ENCODE measurements around the gene B3GNT3.

The B3GNT3 gene, protein sequence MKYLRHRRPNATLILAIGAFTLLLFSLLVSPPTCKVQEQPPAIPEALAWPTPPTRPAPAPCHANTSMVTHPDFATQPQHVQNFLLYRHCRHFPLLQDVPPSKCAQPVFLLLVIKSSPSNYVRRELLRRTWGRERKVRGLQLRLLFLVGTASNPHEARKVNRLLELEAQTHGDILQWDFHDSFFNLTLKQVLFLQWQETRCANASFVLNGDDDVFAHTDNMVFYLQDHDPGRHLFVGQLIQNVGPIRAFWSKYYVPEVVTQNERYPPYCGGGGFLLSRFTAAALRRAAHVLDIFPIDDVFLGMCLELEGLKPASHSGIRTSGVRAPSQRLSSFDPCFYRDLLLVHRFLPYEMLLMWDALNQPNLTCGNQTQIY

DNA sequence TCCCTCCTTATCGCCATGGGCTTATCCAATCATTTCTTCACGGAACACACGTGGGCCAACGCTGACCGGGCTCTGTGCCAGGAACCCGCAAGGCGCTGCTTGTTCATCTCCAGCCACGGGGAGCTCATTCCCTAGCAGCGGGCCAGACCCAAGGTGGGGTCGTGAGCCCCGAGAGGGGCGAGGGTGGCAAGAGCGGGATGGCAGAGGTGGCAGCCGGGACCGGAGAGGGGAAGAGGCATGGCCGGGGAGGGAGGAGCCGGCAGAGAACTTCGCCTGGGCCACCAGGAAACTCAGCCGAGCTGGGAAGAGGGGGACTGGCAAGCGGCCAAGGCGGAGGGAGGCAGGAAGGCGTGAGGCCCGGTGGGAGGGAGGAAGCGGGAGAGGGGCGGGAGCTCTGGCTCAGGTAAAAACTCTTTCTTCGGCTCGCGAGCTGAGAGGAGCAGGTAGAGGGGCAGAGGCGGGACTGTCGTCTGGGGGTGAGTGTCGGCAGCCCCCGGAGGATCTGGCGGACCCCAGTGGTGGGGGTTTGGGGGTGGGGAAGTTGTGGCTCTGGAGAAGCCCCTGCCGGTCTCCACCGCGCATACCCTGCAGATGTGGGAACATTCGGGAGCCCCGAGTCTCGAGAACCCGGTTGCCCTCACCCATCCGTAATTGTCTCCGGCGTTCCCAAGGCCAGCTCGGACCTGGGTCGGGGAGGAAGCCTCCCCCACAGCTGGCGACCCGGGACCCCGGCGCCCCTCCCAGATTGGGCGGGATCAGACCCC is at the start of gene B3GNT3:
TSS of gene B3GNT3 (plus strand) at position 408 of the 764 bp plus-strand sequence. CDS start 12,670 bp downstream, outside the sequence.
- peak; percentile 34 to 38 for DNase-seq

DNA sequence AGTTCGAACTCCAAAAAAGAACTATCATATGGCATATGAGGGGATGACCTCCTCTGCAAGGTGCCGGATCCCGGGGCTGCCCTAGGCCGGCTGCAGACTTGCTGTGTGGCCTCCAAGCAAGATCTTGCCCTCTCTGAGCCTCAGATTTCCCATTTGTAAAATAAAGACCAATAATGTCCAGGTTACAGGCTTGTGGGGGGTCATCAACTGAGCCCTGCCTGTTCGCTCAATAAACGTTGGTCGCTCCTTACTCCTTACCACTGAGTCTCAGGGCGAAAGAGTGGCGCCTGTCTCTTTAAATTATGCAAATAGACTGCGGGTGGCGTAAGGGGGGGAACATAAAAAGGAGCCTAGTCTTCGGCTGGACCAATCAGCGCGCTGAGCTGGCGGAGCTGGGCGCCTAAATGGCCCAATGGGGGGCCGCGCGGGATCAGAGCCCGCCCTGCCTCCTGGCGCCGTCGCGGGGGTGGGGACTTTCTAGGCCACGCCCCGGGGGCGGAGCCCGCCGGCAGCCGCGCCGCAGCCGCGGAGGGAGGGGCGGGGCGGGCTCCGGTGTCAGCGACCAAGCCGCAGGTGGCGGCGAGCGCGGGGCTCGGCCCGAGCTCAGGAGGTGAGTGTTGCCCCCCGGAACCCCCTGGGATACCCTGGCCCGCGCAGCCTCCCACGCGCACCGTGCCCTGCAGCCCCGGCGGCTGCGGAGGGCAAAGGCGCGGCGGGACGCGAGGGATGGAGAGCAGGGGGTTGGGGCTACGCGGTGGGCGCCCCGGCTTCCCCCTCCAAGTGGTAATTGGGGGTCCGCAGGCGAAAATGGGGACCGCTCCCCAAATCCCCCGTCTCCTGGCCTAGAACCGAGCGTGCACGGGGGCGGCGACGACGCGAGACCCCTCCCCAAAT is 47.5 kb upstream of the B3GNT3 start:
- DNase-seq = peak; percentile 93

DNA sequence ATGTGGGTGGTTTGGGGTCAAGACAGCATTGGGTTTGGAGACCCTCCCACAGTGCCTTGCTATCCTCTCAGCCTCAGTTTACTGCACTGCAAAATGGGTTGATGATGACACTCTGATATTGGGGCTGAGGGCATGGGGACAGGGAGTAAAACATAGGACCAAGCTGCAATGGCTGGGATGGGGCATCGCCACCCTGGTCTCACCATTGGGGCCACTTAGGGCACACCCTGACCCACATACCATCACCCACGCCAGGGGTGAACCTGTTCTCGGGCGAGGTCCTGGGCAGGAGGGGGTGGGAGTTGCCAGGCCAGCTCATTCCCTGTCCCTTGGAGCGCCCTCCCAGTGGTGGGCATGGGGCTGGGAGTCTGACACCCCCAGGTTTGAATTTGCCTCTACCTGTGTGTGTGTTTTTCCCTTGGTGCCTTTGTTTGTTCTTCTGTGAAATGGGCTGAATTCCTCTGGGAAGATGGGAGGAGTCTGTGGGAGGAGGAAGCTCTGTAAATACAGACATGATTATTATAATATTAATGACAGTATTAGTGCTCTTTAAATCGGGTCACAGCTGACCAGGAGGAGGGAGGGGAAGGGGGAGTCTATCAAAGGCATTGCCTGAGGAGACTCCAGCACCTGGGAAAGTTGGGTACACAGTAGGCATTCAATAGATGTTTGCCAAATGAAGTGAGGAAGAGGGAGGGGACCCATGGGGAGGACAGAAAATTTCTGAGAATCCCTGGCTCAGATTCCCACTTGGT is 45.9 kb upstream of the B3GNT3 start:
- DNase-seq = no peak

DNA sequence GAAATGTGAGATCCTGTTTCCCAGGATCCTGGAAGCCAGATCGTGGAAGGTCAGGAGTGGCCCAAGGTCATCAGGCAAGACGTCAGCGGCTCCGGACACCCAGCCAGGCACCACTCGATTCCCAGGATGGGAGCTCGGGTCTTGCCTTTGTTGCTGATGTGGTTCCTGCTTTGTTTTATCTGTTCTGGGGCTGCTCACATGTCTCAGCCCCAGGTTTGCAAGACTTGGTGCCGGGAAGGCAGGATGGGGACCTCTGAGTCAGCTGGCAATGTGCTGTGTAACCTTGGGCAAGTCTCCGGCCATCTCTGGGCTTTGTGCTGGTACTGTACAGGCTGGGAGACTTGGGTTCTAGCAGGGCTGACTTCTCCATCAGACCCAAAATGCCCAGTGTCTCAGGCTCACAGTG is 45.0 kb upstream of the B3GNT3 start:
- peak in 1 of 2 donors; percentile 51 for DNase-seq

DNA sequence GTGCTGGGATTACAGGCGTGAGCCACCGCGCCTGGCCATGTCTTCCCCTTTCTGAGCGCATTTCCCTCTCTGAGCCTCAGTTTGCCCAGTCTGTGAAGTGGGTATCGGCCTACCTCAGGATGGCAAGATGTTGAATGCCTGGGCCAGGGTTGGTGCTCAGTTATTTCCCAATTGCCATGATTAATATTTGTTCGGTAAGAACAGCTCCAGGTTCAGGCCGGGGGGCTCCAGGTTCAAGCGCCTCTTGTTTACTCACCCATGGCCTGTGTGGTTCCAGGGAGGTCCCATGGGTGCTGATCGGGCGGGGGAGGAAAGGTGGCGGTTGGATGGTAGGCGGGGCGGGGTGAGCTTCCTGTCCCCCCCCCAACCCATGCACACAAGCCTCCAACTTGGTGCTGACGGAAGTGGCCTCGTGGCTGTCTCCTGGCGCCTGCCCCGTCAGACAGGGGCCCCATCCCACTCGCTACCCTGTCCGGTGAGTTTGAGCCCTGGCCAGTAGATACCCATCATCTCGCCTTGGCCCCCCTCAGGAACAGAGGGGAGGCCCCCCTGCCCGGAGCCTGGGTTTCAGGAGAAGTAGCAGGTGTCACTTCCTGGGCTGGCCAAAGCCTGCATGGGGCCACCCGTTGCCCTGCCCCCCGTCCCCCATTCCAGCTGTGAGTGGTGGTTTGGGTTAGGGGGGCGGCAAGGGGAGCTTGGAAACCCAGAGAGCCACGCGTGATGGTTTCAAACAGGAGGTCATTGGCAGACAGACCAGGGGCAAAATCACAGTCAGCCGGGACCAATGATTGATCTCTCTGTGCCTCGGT is 43.6 kb upstream of the B3GNT3 start, which contains the start of gene FCHO1:
TSS of gene FCHO1 (plus strand) at position 375 of the 809 bp plus-strand sequence. CDS start 3,688 bp downstream, outside the sequence.
- DNase-seq = peak; percentile 83 to 85

DNA sequence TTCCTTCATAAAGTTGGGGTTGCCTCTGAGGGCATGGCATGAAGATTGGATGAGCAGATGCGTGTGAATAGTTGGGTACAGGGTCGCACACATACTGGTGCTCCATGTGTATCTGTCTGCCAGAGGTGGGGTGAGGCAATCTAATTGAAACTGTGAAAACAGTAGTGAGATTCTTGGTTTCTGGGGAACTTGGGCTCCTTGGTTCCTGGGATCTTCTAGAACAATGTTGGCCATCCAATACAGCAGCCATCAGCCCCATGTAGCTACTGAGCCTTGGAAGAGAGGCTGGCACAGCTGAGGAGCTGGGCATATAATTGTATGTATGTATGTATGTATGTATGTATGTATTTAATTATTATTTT is 43.0 kb upstream of the B3GNT3 start:
- no peak for DNase-seq

DNA sequence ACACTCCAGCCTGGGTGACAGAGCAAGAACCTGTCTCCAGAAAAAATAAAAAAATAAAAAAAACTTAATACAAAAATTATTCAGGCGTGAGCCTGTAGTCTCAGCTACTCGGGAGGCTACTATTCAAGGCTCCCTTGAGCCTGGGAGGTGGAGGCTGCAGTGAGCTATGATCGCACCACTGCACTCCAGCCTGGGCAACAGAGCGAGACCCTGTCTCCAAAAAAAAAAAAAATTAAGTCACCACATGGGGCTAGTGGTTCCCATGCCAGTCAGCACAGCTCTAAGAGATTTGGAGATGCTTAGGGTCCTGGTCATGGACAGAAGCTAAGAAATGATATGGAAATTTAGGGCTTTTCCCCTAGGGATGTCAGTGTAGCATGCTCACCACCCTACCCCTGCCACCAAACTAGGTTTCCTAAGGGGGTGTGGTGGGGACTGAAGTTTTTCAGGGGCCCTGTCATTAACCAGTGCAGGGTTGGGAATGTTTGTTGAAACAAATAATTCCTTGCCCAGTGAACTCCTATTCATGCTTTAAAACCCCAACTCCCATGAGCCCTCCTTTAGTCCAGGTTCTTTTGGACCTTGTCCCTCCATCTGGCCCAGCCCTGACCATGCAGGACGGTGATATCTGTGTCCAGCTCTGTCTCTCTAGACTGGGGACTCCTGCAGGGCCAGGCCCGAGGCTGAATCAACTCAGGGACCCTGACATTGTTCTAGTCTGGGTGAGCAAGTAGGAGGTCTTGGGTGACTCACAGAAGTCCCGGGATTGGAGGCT is 41.9 kb upstream of the B3GNT3 start:
- no peak for DNase-seq

DNA sequence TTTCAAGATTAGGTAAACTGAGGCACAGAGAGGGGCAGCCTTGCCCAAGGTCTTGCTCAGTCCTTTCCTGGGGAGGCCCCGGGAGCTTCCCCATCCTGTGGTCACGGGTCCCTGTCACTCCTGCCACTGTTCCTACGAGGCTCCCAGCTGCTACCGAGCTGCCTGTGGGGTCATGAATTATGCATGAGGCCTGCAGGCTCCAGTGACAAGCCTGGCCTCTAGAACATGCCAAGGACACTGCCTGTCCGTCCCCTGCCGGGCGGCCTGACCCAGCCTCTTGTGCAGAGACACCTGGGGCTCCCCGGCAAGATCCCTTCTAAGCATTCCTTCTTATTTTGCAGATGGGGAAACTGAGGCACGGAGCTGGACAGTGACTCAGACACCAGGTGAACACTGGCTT is 41.0 kb upstream of the B3GNT3 start:
- DNase-seq = no peak

DNA sequence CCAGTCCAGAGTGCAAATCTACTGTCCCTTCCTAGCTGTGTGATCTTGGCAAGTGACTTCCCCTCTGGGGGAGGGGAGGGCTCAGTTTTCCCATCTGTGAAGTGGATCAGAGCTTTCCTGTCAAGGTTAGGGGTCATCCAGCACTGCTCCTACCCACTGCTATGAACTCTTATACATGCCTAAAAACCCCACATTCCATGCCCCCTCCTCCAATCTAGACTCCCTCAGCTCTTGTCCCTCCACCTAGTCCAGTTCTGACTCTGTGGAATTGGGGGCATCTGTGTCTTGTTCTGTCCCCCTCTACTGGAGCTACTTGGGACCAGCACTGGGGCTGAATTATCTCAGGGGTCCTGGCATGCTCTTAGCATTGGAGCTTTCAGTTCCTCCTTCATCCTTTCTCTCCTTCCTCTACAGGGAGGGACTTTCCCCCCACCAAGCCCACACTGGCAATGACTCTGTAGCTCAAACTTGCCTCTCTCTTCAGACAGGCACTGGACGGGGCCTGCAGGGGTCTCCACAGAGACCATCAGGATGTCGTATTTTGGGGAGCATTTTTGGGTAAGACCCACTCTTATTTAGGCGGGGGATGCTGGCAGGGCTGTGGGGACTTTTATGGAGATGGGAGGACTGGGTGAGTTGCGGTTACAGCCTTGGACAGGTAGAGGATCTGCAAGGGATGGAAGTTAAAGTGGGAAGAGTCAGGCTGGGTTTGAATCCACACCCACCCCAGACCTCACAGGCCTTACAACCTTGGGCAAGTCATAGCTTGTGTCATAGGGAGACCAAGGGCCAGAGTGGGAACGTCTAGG is 40.1 kb upstream of the B3GNT3 start:
- DNase-seq = no peak

DNA sequence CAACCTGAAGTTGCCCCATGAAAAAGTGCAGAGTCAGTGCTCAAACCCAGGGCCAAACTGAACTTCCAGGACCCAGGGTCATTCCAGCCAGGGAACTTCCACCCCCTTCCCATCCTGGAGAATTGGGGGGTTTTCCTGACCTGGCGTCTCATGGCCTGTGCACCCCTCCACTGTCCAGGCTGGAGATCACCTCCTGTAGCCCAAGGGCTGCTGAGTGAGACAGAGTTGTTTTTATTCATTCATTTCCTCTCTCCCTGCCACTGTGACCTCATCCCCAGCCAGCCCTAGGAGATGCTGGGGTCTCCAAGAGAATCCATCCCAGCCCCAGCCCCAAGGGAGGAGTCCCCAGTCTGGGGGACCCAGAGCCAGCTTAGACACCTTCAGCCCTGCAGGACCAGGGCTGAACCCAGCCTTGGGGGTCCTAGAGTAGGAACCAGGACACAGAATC is 39.5 kb upstream of the B3GNT3 start:
- no peak for DNase-seq

DNA sequence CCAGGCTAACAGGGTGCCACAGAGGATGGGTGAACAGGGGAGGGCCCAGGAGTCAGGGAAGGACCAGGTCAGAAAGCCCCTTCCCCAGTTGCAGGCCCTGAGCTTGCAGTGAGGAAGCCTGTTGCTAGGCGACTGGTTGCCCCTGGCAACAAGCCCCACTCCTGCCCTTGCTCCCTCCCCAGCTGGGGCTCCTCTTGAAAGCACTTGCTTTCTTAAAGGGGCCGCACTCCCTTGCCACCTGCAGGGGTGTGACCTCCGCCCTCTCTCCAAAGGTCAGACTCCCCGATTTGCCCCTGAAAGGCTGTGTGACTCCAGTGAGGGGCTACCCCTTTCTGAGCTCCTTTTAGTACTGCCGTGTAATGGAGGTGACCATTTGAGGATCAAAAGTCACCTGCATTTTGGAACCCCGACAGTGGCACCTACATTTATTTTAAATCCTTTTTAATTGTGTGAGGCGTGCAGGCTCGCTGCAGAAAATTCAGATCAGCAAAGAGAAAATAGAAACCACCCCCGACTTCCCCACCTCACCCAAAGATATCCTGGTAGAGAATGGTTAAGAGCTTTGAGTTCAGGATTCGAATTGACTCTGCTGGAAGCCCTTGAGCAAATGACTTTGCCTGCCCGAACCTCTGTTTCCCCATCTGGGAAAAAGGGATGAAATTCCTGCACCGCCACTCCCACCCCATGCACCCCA is 38.8 kb upstream of the B3GNT3 start:
- DNase-seq = peak; percentile 36 to 42

DNA sequence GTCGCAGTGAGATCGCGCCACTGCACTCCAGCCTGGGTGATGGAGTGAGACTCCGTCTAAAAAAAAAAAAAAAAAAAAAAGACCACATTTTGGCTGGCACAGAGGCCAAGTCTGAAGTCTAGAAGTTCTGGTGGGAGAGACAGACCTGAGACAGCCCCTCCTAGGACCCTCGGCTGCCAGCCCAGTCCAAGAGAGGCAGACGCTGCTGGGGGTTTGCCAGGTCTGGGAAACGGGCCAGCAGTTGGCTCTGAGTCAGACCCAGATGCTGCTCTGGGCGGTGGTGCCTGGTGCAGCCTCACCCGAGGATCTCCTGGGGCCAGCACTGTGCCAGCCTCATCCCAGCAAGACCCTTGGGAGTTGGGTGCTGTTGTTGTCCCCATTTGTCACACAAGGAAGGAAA is 37.8 kb upstream of the B3GNT3 start:
- no peak for DNase-seq

DNA sequence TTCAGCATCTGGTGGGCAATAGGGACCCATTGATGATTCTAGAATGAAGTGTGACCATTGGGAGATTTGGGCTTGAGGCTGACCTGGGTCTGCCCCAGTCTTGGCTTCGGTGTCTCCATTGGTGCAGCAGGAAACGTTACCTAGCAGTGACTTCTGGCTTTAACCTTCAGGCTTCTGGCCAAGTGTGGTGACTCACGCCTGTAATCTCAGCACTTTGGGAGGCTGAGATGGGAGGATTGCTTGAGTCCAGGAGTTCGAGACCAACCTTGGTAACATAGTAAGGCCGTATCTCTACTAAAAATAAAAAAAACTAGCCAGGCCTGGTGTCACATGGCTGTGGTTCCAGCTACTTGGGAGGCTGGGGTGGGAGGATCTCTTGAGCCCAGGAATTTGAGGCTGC is 36.4 kb upstream of the B3GNT3 start:
- no peak for DNase-seq

DNA sequence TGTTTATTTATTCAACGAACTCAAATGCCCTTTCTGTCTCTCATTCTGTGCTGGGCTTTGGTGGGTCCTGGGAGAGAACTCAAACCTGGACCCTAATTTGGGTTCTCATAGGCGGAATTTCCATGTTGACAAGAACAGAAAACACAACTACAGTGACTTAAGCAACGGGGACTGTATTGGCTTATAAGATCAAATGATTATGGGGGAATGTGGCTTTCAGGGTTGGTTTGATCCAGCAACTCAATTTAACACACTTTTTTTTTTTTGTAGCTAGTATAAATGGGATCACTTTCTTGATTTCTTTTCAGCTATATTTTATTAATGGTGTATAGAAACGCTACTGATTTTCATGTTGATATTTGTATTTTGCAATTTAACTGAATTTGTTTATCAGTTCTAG is 33.8 kb upstream of the B3GNT3 start:
- no peak for DNase-seq

DNA sequence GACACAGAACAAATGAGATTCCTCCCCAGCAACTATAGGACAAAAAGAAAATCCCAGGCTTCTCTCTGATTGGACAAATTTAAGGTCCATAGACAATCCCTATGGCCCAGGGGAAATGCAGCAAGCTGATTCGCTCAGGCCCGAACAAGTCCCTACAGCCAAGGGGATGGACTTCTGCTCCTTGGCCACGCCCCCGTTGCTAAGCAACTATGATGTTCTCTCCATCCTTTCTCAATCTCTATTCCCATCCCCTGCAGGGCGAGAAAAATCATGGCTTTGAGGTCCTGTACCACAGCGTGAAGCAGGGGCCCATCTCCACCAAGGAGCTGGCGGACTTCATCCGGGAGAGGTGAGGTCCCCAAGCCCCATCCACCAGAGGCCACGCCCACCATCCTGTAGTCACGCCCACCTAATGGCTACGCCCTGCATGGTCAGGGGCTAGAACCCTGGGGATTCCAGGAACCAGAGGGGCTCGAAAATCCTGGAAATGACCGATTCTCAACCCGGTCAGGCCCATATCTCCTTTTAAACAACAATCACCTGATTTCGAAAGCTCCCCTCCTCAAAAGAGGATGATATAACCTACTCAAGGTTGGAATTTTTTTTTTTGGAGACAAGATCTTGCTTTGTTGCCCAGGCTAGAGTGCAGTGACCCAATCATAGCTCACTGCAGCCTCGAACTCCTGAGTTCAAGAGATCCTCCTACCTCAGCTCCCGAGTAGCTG is 32.3 kb upstream of the B3GNT3 start:
- DNase-seq = peak in 1 of 2 donors; percentile 38

DNA sequence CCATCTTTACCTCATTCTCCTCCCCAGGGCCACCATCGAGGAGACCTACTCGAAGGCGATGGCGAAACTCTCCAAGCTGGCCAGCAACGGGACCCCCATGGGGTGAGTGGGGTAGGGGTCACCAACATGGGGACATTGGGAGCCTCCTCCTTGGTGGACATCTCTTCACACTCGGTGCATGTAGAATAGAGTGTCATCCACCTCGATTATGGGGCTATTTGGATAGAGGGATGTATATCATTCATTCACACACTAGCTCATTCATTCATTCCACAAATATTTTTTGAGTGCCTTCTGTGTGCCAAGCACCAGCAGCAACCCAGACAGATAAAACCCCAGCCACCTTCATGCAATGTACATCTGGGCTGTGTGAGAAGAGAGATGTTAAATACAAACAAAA is 30.6 kb upstream of the B3GNT3 start:
- DNase-seq = no peak

DNA sequence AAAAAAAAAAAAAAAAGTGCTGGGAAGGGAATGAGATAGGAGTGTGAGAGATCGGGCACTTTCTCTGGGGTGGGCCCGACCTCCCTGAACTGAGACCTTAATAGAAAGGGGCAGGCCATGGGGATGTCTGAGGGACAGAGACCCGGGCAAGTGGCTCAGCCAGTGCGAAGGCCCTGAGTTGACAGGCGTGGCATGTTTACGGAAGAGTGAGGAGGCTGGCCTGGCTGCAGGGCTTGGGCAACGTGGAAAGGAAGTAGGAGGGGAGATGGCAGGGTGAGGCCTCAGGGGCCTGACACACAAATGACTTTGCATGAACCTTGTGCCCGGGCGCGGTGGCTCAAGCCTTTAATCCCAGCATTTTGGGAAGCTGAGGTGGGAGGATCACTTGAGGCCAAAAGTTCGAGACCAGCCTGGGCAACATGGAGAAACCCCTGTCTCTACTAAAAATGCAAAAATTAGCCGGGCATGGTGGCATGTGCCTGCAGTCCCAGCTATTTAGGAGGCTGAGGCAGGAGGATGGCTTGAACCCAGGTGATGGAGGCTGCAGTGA is 29.8 kb upstream of the B3GNT3 start:
- DNase-seq = no peak

DNA sequence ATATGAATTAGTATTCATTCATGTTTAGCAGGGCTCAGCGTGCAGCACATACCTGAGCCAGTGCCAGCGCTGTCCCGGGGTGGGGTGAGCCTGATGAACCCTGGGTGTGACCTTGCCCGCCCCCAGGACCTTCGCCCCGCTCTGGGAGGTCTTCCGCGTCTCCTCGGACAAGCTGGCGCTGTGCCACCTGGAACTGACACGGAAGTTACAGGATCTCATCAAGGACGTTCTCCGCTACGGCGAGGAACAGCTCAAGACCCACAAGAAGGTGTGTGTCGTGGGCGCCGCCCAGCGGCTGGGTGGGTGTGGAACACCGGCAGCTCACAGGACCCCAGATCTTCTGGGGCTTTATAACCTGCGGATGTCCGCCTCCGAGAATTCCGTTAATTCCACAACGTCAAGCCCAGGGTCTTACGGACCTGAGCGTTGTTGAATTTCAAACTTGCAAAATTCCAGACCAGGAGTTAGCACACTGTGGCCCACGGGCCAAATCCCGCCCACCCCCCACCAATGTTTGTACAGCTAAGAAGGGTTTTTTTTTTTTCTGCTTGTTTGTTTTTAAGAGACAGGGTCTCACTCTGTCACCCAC is 28.3 kb upstream of the B3GNT3 start:
- DNase-seq = peak in 1 of 2 donors; percentile 33

All from stimulated activated CD4-positive, alpha-beta T cell treated with anti-CD3 and anti-CD28 coated beads, Interleukin-2, amount 100 ng/mL, for 24 hours (primary cell).